PC-9 (cell line): ENCODE results near the gene CCDC3. TPM values are rescaled to one million over a fixed set of nuclear protein-coding genes. Genes with fewer than 3 reads are reported as not detected.

Experiments
- Bru-seq: library from RNA; stranded (reverse); fragments of 400-500 nt; gene quantifications from one replicate; lab custom pipeline; 2021; lab: Mats Ljungman, UMichigan
- BruChase-seq, 2 experiments: library from RNA; stranded (reverse); fragments of 400-500 nt; gene quantifications; one replicate each; lab custom pipeline; 2021; lab: Mats Ljungman, UMichigan
- BruUV-seq: library from RNA; stranded (reverse); fragments of 400-500 nt; replicated peaks from 2 replicates; lab custom pipeline; 2021; lab: Mats Ljungman, UMichigan
- CTCF ChIA-PET: fragments of 300-600 bp; sonication (Branson Sonifier 250); formaldehyde crosslinking; loops from one replicate; lab custom pipeline; 2022; ENCODE audit warnings: antibody characterized with exemption; lab: Charles Lee
- POLR2A ChIA-PET: fragments of 300-600 bp; sonication (Branson Sonifier 250); formaldehyde crosslinking; loops from one replicate; lab custom pipeline; 2022; ENCODE audit warnings: antibody characterized with exemption; ENCODE audit not compliant: unreplicated experiment; lab: Charles Lee
- DNase-seq, 2 experiments: peaks; one replicate each; pipeline versions ENCODE4 v3.0.0 to v3.0.0-alpha.2; 2015 to 2022; ENCODE audit warnings: mixed read lengths in 1 of 2
- H2AFZ ChIP-seq: fragments of 200-600 bp; sonication (generic); 2 replicates; pipeline ENCODE4 v1.8.1; 2017; ENCODE audit warnings: antibody characterized with exemption
- H3F3A ChIP-seq: fragments of 200-600 bp; sonication (generic); 2 replicates; pipeline ENCODE4 v1.8.1; 2017; ENCODE audit warnings: antibody characterized with exemption, mild to moderate bottlenecking, low read depth; ENCODE audit not compliant: insufficient read depth
- H3K27ac ChIP-seq: fragments of 200-600 bp; sonication (generic); 2 replicates; pipeline ENCODE4 v1.6.1; 2016; ENCODE audit warnings: mixed run types
- H3K27me3 ChIP-seq: fragments of 200-600 bp; sonication (generic); 2 replicates; pipeline ENCODE4 v1.6.1; 2016; ENCODE audit warnings: low read depth, mixed run types; ENCODE audit not compliant: insufficient read depth
- H3K36me3 ChIP-seq: fragments of 200-600 bp; sonication (generic); 2 replicates; pipeline ENCODE4 v1.6.1; 2016; ENCODE audit warnings: low read depth, mixed run types
- H3K4me1 ChIP-seq: fragments of 200-600 bp; sonication (generic); replicated peaks from 2 replicates; pipeline ENCODE4 v1.6.1; 2016; ENCODE audit warnings: mixed run types; ENCODE audit not compliant: insufficient read depth
- H3K4me2 ChIP-seq: fragments of 200-600 bp; sonication (generic); 2 replicates; pipeline ENCODE4 v1.6.1; 2017; ENCODE audit warnings: mixed run types
- H3K4me3 ChIP-seq: fragments of 200-600 bp; sonication (generic); 2 replicates; pipeline ENCODE4 v1.6.1; 2016; ENCODE audit warnings: mixed run types
- H3K79me2 ChIP-seq: fragments of 200-600 bp; sonication (generic); 2 replicates; pipeline ENCODE4 v1.6.1; 2017; ENCODE audit warnings: low read depth, mixed run types
- H3K9me2 ChIP-seq: fragments of 200-600 bp; sonication (generic); 2 replicates; pipeline ENCODE4 v1.8.1; 2017; ENCODE audit warnings: mild to moderate bottlenecking; ENCODE audit not compliant: insufficient read depth
- H3K9me3 ChIP-seq: fragments of 200-600 bp; sonication (generic); 2 replicates; pipeline ENCODE4 v1.8.1; 2016; ENCODE audit warnings: low read depth; ENCODE audit not compliant: insufficient read depth
- H4K20me1 ChIP-seq: fragments of 200-600 bp; sonication (generic); 2 replicates; pipeline ENCODE4 v1.8.1; 2017; ENCODE audit not compliant: insufficient read depth
- CTCF ChIP-seq: fragments of 200-600 bp; sonication (generic); conservative IDR thresholded peaks from 2 replicates; pipeline ENCODE4 v1.6.1; 2017; ENCODE audit warnings: mixed run types, antibody characterized with exemption, mild to moderate bottlenecking, moderate library complexity
- EZH2 ChIP-seq: fragments of 200-600 bp; sonication (generic); IDR thresholded peaks from 2 replicates; pipeline ENCODE4 v1.8.0; 2017; ENCODE audit warnings: antibody characterized with exemption, low read depth
- intact Hi-C: fragments of 100-400 bp; cut with micrococcal nuclease; formaldehyde crosslinking; loops from one replicate; pipeline ENCODE4 v1.10.0; 2022; ENCODE audit not compliant: unreplicated experiment
- long read RNA-seq: library from polyadenylated mRNA; stranded (forward); transcript quantifications from one replicate; pipeline ENCODE4 v2.0.0, GENCODE V29; 2022
- total RNA-seq: library from RNA; stranded (reverse); gene quantifications from 2 replicates; pipeline ENCODE4 v1.2.3, GENCODE V29; 2021

Gene CCDC3
- total RNA-seq: 0.13 TPM in 1 of 2 replicates, not detected in the other
- Bru-seq, nascent RNA: percentile 22 among the genes with signal in this experiment
- BruChase-seq, experiment 1, labeled RNA remaining after a 2-hour chase: percentile 36 among the genes with signal in this experiment
- BruChase-seq, experiment 2, labeled RNA remaining after a 6-hour chase: percentile 18 among the genes with signal in this experiment
- long read RNA-seq: 0 reads

GRCh38 chr10:13001041-13001886 is at the start of gene CCDC3:
Gene CCDC3 (minus strand): TSS chr10:13001713. CDS start chr10:13001570, 143 bp downstream.
- Histone ChIP-seq H3K79me2 (no peaks in the 10 kb centered on the region), H3K4me1 (no peaks in the 10 kb centered on the region), H3K4me3 (no peak within 1 kb of the TSS), H3K9me2 (no peaks in the 10 kb centered on the region), H3K9me3 (no peaks in the 10 kb centered on the region), H3K27ac (no peak within 1 kb of the TSS), H3K27me3 (peaks cover 22% of the 10 kb centered on the region; the same call in 1 of the 2 replicates), H2AFZ (no peak within 1 kb of the TSS), H3K36me3 (no peaks in the 10 kb centered on the region), H3K4me2 (no peak within 1 kb of the TSS), H4K20me1 (no peaks in the 10 kb centered on the region), H3F3A (no peaks in the 10 kb centered on the region)
- ChIA-PET POLR2A (no interaction called here), CTCF (no interaction called here)
- TF ChIP-seq CTCF: no peak
- BruUV-seq: no TSS peak
- DNase-seq: no peak
- intact Hi-C loops: no loop called here

- H4K20me1 ChIP-seq: no peaks in the 10 kb centered on the region
- no peak for DNase-seq
- H3K36me3 ChIP-seq: no peaks in the 10 kb centered on the region
- H2AFZ ChIP-seq: no peak overlapping the region
- no peak overlapping the region for H3K4me2 ChIP-seq
- no peaks in the 10 kb centered on the region for H3K9me3 ChIP-seq
- TF ChIP-seq EZH2 (no peak), CTCF (no peak)
- no peak overlapping the region for H3K27ac ChIP-seq
- H3K27me3 ChIP-seq: peaks cover 12% of the 10 kb centered on the region; the same call in 1 of the 2 replicates
- H3K4me1 ChIP-seq: no peaks in the 10 kb centered on the region
- no TSS peak for BruUV-seq
- intact Hi-C loops: no loop called here
- ChIA-PET CTCF (no interaction called here), POLR2A (interaction anchor here (0.7 kb wide), 1 partner anchor 62 kb away, joined by 3 read pairs; no protein-coding TSS in a partner anchor)
- H3K4me3 ChIP-seq: no peak overlapping the region
- no peaks in the 10 kb centered on the region for H3K9me2 ChIP-seq
- H3F3A ChIP-seq: no peaks in the 10 kb centered on the region
- H3K79me2 ChIP-seq: no peaks in the 10 kb centered on the region
Observed at GRCh38 chr10:13051126-13051694, 49.7 kb upstream of the CCDC3 start.

- no peaks in the 10 kb centered on the region for H3F3A ChIP-seq
- no peaks in the 10 kb centered on the region for H4K20me1 ChIP-seq
- no peak overlapping the region for H3K4me3 ChIP-seq
- intact Hi-C loops: no loop called here
- BruUV-seq: no TSS peak
- TF ChIP-seq CTCF (no peak), EZH2 (no peak)
- no peaks in the 10 kb centered on the region for H3K9me2 ChIP-seq
- no peak overlapping the region for H2AFZ ChIP-seq
- CTCF ChIA-PET: no interaction called here
- no peaks in the 10 kb centered on the region for H3K4me1 ChIP-seq
- H3K4me2 ChIP-seq: no peak overlapping the region
- no peak overlapping the region for H3K27ac ChIP-seq
- DNase-seq: no peak
- peaks cover 15% of the 10 kb centered on the region; the same call in 1 of the 2 replicates for H3K27me3 ChIP-seq
- no peaks in the 10 kb centered on the region for H3K9me3 ChIP-seq
- POLR2A ChIA-PET: no interaction called here
- H3K36me3 ChIP-seq: no peaks in the 10 kb centered on the region
- H3K79me2 ChIP-seq: no peaks in the 10 kb centered on the region
Observed at GRCh38 chr10:13049774-13050420, 48.4 kb upstream of the CCDC3 start.
